Hematopoietic multipotent progenitor cell treated with erythropoietin and hydrocortisone succinate and interleukin-3 and kit ligand, for 8 days (in vitro differentiated cells): ENCODE measurements around the gene SERP2.

Source experiments
- DNase-seq: peaks from one replicate; pipeline ENCODE4 v3.0.0-alpha.2; 2015

SERP2 gene

DNA sequence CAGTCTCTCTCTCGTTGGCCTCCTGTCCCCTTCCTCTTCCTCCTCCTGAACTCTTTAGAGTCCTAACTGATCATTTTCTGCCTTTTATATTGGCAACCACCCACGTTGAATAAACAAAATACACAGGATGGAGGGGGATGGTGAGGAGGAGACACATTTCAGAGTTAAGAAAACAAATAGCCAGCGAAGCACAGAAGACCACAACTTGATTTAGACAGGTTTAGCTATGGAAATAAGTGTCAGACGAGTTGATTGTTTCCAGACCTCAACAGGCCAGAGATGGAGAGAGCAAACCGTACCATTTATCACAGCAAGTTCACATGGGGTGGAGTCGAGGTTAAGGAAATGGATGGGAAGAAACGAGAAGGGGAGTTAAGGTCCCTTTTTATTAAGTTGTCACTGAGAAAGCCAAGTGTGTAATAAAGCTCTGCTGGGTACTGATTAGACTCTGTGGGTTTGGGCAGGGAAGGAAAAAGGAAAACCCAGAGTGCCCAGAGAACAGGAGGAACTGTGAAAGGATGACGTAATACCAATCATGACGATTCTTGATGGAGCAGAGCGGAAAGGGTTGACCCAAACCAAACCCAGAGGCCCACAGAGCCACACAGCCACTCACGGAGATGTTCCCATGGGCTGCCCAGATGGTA is 11.1 kb upstream of the SERP2 start:
- peak; percentile 81 for DNase-seq

DNA sequence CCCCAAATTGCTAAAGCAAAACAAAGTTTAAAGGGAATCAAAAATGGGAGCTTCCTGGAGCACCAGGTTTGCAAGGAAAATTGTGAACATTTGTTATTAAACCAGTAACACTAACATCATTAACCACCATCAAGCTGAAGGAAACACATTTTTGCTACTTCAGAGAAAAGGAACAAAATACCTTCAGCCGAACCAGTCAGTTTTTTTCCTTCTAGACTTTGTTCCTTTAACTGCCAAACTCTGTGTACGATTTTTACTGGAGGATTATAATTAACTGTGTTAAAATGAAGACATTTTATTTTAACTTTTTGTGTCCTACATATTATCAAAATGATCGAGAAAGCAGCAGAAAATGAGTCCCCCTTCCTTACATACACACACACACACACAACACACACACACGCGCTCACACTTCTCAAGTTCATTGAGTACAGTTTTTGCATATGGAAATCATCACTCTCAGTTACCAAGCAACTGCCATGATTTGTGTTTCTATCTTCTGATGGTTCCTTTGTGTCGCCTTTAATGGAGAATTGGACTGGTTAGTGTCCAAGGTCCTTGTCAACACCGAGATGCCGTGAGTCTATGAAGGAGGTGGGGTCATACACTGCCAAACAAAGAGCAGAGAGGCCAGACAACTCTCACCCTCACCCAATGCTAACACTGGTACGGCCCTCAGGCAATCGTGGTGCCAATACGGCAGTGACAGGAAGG is 9.8 kb upstream of the SERP2 start:
- no peak for DNase-seq

DNA sequence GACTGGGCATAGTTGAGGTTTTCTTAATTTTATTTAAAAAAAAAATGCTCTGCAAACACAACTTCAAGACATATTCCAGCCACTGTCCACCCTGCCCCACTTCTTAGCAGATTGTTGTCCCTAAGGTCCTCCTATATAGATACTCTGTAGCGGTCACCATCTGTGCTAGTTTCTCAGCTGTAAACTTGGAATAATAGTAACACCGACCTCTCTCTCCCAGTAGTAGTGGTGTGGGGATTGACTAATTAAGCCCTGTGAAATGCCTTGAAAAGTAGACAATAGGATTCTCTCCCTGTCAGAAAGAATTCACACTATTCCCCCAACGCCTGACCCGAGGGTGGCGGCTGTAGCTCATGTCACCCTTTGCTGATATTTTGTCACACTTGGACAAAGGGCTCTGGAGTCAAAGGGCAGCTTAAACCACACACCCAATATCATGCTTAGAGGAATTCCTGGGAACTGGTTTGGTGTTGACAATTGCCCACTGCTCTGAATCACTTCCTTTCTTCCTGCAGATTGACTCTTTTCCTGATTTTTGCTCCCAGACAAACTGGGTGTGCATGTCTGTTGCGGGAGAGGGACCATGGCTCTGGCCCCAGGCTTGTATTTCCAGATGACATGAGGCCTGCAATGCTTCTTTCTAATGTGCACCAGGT is 9.2 kb upstream of the SERP2 start:
- no peak for DNase-seq

DNA sequence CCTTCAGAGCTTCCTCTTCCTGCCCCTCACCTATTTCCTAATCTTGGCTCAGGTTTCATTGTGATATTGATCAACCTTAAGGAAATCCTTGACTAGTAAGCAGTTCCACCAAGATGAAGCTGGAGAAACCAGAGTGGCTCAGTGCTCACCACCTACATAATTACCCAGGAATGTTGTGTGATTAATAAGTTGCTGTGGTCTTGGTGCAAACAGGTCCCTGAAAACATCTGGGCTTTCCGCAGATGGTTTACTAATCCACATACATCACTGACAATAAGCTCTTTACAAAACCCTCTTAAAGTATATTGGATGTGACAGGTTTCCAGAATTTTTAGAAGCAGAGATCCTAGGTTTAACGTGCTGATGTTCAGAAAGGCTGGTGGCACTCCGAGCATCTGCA is 8.6 kb upstream of the SERP2 start:
- DNase-seq: no peak

DNA sequence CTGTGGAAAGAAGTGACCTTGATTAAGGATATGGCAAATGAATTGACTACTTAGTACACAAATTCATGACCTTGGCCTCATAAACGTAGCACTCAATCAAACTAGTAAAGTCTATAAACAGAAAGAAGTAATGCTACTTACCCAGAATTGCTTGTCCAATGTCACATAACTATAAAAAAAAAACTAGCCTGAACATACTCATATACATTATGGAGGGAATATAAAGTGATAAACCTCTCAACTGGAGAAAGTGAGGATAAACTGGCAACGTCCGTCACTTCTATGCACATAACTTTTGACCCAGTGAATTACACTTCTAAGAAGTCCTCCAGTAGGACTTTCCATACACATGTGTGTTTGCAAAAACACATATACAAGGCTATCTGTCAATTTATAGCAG is 7.7 kb upstream of the SERP2 start:
- no peak for DNase-seq

DNA sequence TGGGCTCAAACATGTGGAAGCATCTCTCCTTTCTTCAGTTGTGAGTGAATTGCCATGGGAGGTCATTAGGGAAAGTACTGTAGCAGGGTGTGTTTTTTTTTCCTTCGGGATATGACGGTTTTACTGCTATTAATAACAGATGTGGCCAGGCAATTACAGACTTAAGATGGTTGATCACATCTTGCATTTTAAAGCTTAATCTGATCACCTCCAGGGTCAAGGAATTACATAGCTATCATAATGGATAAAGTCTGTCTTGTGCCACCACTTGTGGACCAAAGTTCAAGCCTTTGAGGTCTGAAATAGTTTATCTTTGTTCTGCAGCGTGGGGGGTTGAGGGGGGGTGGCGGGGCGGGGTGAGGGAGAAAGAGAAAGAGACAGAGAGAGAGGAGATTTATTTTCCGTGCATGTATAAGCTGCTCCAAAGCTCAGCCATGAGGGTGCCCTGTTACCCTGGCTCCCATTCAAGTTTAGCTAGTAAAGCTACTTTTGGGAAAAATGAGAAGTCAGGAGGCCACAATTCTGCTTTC is 5.5 kb upstream of the SERP2 start:
- DNase-seq: peak; percentile 74

DNA sequence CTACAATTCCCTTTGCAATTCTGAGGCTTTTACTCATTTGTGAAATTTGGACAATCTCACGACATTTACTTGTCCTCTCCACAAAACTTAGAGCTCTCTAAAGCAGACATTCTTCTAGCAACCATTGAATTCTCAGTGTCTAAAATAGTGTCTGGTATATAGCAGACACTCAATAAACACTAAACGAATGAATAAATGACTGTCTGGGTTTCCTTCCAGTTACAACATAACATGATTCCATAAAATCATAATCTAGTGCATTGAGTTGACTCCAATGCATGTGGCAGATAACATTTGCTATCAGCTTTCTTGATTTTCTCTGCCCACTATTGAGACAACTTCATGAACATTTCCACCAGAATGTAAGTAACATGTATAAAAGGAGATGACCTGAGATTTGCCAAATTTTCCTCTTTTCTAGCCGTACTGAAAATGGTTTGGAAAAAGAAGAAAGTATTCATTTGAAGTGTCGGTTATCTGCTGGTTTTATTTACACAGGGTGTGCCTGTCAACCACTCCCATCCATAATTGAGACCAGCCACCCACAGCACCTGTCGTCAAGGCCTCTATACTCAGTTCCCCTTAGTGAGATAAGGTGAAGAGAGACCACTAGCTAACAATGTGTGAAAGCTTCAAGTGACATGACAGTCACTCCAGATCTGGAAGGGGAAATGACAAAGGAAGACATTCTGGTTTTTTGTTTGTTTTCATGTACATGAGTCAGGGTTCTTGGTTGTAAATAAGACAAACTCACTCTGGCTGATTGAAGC is 4.8 kb upstream of the SERP2 start:
- DNase-seq: peak; percentile 38

DNA sequence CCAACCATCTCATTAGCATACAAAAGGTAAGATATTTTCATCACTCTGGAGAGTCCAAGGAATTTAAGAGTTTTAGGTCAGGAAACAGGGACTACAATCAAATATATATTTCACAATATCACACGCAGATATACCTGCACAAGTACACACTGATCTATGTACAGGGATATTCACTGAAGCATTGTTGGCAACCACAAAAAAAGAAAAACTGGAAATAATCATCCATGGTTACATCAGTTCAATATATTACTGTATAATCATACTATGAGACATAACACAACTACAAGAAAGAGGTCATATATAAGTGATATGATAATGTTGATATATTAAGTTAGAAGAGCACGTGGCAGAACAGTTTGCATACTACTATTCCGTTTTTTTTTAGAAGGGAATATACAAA is 2.2 kb upstream of the SERP2 start:
- no peak for DNase-seq

DNA sequence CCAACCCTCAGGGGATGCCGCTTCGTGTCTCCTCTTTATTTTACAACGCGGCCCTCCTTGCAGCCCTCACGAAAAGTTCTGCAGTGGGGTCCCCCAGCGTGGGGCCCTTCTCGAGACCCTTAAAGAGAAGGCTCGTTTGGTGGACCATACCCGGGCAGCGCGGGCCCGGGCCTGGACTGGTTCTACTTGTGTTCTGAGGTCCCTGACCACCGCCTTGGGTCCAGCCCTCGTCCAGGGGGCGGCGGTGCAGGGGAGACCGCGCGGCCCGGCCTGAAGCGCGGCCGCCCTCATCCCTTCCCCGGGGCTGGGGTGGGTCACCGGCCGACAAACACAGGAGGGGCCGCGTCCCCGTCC is 400 bp upstream of the SERP2 start:
- no peak for DNase-seq

DNA sequence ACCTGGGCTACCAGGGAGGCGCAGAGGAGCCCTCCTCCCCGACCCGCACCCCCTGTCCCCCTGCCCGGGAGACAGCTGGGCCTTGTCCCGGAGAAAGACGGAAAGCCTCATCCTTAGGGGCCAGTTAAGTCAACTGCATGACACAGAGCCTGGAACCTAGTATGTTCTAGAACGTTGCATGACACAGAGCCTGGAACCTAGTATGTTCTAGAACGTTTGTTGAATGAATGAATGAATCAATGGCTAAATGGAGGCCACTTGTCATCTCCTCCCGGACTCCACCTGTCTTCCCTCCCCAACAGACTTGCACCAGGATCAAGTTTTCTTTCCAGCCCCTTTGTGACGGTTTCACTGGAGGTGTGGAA is 706 bp downstream of the SERP2 start:
- DNase-seq: no peak

DNA sequence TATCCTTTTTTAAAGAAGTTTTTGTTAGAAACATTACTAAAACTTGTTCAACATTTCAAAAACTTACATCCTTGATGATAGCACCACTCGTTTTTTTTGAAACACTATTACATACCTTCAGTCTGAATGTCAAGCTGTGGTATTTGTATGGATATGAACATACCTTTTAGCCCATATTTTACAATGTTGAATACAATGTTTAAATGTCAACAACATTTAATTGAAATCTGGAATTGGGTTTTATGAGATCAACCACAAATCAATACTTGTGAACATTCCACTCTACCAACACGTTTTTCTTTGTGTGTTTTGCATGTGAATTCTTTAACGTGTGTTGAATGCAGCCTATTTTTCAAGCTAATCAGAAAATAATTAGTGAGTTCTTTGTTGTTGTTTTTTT is 4.7 kb downstream of the SERP2 start:
- DNase-seq: no peak

DNA sequence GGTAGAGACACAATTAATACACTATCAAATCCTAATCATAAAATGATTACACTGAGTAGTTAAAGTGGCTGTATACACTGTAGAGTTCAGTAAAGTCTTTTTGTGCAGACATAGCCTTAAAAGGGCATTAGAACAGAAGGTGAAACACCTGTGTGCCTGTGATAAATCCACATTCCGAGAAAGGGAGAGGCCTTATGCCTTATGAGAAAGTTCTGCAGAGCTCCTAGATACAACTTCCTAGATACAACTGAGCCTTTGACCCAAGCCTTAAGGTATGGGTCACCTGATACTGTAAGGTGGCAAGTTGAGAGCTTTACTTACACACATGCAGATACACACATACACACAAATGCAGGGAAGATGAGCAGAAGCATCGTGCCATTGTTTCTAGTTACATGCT is 6.3 kb downstream of the SERP2 start:
- no peak for DNase-seq

DNA sequence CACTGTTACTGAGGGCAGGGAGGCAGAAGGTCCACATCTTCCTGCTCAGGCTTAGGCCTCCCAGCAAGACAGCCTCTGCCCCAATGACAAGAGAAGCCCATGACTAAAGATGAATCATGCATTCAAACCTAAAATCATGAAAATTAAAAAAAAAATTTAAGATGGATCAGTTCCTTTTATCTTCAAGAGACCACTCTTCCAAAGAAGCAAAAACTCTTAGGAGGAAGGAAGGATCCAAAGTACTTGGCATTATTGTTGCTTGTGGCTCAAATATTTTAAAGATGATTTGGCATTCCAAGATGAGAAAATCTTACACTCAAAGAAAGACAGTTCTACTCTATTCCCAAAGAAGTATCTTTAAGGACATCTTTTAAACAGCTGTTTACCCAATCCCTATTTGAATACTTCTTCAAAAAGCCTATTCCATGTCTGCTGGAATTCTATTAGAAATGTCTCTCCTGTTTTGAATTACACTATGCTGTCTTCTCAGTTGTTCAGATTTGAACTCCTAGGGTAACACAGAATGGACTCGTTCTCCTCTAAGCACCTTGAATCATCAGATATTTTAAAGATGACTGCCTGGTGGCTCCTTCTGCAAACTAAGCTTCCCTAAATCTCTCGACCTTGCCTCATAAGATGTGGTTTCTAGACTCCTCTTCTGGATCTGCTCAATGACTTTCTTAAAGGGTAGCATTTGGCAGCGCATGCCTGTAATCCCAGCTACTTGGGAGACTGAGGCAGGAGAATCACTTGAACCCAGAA is 7.0 kb downstream of the SERP2 start:
- no peak for DNase-seq

DNA sequence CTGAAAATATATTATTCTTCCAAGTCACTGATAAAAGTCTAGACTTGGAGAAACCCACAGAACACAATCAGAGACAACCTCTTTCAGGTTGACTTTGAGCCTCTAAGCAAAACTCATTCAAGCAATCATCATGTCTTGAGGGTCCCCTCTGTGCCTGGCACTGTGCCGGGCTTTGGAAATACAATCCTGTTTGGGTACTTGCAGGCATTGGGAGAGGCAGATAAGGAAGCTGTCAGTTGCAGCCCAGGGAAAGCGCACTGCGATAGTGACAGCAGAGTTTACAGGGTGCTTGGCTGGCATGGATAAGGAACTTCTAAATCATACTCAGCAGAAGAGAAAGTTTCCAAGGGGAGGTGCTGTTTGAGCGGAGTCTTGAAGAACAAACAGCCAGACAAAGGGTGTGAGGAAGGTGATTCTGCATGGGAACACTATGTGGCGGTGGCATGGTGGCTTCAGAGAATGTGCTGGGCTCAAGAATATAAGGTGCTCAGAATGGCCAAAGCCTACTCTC is 9.1 kb downstream of the SERP2 start:
- DNase-seq: peak; percentile 99

DNA sequence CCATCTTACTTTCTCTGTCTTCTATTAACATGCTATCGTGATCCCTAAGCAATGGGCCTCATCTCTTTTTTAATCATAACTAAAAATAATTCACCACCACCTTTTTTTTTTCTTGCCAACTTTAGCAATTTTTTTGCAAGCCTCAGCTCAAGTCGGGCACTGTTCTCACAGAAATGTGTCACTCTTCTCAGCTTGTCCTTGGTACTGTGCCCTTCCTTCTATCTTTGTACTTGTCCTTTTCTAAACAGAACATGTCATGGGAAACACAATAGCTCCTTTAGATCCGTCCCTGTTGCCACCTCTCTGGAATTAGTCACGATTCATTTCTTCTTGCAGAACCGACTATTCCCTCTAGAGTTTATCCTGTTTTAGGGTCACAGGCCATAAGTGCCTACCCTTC is 10.3 kb downstream of the SERP2 start:
- DNase-seq: no peak

DNA sequence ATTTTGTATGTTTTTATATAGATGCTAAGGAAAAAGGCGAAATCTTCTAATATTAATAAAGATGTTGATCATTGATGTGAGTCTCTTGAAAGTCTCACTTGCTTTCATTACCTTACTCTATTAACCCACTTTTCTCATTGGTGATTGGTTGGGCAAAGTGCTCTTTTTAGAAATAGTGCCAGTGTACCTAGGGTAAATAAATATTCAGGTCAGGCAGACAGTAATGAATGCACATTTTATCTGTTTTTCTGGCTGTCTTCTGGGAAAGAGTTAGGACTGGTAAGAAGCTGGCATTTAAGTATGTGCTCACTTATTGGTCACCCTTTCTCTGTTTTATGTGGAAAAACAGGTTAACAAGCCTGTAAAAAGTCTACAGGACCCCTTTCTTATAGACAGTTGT is 11.2 kb downstream of the SERP2 start:
- DNase-seq: no peak

DNA sequence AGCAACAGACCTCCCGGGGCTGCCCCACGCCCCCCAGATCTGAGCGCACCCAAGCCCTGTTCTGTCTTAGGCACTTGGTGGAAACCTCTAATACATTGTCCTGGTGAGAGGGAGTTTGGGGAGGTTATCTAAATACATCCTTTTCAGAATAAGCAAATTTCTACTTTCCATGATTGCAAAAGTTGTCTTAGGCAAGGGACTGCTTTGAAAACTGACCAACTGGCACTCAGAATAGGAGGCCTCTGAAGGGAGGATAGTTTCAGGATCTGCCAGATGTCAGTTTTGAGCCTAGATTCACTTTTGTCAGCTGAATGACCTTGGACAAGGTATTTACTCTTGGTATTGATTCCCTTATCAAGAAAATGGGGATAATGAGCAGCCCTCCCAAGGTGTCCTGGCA is 11.8 kb downstream of the SERP2 start:
- DNase-seq: no peak

DNA sequence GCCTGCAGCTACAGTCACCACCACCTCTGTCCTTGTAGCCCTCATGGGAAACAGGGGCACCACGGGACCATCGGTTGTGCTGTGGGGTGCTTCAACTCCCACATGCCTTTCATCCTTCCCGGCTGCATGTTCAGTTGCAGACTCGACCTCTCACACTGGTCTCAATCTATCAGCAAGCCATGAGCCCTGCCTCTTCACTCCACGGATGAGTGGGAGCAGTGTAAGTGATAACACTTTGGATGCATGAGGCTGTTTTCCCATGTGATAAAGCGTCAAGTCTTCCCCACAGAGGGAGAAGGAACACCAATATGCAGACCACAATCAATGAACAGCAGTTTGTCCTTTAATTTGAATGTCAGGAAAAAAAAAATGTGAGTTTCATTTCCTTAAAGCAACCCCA is 12.2 kb downstream of the SERP2 start:
- peak; percentile 61 for DNase-seq

DNA sequence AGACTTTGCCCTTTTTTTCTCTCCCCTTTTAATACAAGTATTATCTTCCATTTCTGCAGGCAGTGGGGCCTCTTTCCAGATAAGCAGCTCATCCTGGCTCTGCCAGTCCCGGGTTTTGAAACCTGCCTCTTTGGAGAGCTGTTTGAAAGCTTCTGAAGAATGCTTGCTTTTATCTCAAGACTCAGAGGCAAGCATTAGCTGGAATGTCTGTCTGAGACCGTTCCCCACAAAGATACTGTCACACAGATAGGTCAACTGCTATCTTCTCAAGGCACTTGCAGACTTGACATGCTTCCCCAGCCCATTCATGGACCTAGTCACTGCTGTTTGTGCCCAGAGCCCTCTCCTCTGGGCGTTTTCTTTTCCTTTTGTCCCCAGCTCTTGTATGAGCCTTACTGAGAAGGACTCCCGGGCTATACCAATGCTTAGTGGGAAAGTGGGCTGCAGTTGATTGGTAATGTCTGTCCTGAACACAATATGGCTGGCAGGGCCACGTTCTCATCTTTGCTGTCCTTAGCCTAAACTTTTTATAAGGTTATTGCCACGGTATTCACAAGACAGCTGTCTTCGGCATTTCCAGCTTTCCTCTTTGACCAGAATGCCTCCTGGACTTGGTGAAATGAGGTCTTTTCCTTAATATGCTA is 13.4 kb downstream of the SERP2 start:
- DNase-seq: peak; percentile 100

DNA sequence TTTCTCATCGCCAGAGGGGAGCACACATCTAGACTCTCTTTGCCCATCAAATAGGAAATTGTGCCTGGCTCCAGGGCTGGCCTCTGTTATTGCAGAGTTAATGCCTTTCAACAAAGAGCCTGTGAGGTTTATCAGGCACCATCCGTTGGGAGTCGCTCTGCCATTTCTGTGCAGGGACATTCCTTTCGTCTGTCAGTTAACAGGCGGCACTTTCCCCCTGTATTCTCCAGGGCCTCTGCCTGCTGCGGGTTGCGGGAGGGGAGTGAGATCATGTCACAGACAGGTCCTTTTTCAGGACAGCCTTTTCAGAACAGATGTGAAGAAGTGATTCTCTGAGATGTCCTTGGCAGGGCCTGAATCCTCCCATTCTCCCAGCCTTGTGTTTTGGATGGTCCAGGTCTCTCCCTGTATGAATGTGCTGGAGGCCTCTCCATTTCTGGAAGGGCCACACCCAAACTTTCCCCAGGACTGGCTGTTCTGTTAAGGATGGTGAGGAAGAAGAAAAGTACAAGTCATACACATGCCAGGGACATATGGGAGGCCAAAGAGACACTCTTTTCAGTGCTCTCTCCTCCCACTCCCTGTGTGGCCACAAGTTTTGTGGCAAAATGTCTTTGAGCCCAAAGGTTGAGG is 14.9 kb downstream of the SERP2 start:
- DNase-seq: peak; percentile 70

DNA sequence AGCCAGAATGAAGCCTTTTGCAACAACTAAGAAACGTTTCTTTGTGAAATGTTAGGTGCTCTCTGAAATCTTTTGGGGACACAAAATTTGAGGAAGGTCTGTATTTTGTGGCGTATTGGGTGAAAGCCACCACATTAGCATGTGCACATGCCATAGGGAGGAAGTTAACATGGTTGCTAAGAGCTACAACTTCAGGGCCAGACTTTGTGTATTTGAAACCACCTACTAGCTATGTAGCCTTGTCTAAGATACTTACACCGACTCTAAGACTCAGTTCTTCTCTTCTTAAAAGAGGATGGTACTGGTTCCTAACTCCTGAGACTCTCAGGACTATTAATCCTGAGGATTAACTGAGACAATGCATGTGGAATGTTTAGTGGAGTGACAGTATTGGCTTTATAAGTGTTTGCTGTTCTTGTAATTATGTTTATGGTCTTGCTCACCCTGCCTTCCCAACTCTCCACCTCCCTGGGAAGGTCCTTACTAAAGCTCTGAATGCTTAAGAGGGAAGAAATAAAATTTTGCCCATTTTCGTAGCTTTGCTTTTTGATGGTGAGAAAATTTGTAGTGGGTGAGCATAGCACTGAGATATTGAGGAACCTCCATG is 15.5 kb downstream of the SERP2 start:
- DNase-seq: no peak
